HUDEP-2 (cell line): ENCODE measurements around the gene OAT.
"Not testable (repeated sequence)": the region's sequence is repeated elsewhere in the genome, so short reads cannot be mapped to it uniquely, and the experiment has no call there.

Experiments
- DNase-seq, 76 experiments: peaks; one replicate each; lab custom pipeline; 2025; ENCODE audit not compliant: unreplicated experiment in 76 of 76; lab: John Stamatoyannopoulos, UW

The OAT gene

GRCh38 chr10:124448696-124449169 is 30.0 kb upstream of the OAT start:
- no peak for DNase-seq

- no peak for DNase-seq
These were observed 29.2 kb upstream of the OAT start for GRCh38 chr10:124447751-124448466.

DNA sequence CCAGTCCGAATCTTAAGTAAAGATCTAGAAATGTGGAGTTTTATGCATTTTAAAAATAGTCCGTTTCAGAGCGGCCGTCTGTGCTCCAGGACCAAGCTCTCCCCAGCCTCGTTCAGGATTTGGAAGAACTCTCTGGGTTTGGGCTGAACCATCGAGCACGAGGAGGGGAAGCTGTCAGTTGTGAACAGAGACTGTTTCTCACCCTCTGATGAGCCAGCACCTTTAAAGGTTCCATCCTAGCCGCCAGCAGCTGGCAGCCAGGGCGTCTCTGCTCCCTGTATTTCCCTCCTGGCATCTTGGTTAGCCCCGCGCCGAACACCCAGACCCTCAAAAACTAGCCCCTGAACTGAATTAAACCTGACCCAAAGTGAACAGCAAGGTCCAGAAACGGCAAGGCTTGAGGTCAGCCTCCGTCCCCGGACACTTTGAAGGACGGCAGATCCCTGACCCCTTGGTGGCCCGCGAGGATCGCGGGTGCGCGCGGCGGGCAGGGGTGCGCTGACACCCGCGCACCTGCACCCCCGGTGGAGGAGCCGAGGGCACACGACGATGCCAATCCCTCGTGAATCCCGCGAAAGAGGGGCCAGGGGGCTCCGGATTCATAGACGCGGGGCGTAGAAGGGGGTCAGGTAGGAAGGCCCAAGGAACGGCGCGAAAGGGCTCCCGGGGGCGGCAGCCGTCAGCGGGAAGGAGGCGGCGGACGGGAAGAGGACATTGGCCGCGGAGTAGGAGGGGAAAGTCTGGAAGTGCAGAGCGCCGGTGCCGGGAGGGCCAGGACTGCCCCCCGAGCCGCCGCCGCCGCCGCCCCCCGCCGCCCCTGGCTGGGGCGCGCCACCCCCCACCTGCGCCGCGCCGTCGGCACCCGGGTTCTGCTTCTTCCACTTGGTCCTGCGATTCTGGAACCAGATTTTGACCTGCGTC is 28.4 kb upstream of the OAT start:
- no peak for DNase-seq

GRCh38 chr10:124441694-124442093 is 23.0 kb upstream of the OAT start:
- DNase-seq, result not testable (repeated sequence)

- no peak for DNase-seq
These were observed 17.5 kb upstream of the OAT start for GRCh38 chr10:124436191-124436638.

DNA sequence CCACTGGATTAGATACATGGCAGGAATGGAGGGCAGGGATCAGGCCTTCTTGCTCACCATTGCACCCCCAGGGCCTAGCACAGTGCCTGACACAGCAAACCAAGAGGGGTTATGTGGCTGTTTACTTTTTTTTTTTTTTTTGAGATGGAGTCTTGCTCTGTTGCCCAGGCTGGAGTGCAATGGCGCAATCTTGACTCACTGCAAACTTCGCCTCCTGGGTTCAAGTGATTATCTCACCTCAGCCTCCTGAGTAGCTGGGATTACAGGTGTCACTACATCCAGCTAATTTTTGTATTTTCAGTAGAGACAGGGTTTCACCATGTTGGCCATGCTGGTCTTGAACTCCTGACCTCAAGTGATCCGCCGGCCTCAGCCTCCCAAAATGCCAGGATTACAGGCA is 17.0 kb upstream of the OAT start:
- DNase-seq, result not testable (repeated sequence)

GRCh38 chr10:124433461-124433860 is 14.7 kb upstream of the OAT start:
- DNase-seq, result no peak

DNA sequence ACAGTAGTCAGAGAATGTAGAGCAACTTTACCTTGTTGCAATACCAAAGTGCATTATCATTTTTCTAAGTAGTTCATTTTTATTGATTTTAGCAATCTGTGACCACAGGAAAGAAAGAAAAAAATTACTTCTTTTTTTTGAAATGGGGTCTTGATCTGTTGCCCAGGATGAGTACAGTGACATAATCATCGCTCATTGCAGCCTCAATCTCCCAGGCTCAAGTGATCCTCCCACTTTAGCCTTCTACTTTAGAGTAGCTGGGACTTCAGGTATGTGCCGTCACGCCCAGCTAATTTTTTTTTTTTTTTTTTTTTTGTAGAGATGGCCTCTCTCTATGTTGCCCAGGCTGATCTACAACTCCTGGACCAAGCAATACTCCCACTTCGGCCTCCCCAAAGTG is 11.4 kb upstream of the OAT start:
- no peak for DNase-seq

DNA sequence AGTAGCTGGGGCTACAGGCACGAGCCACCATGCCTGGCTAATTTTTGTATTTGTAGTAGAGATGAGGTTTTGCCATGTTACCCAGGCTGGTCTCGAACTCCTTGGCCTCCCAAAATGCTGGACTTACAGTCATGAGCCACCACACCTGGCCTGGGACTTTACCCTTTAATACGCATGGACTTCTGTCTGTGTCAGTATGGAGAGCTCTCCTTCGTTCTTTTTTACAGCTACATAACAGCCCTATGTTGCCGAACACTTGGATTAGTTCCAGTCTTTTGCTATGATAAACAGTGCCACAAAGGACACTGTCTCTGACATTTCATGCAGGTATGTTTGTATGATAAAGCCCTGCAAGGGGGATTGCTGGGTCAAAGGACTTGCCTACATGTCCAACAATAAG is 10.9 kb upstream of the OAT start:
- no peak for DNase-seq

DNA sequence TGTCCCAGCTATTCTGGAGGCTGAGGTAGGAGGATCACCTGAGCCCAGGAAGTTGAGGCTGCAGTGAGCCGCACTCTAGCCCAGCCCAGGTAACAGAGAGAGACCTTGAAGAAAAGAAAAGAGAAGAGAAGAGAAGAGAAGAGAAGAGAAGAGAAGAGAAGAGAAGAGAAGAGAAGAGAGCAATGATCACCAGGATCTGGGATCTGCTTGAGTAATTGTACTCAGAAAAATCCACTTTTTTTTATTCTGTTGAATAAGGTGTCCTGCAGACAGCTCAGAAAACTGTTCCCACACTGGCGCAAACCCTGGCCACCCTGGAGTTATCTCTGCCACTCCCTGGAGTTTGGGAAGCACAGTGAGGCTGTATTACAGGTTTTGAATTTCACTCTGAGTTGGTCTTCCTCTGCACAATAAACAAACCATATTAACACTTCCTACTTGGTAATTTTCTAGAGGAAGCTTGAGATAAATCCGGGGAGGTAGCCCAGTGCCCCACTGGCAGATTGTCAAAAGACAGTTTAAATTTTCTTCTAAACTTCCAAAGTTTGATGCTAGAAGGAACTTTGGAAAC is 9.6 kb upstream of the OAT start:
- no peak for DNase-seq

- DNase-seq, result no peak
These were observed 6.7 kb upstream of the OAT start for GRCh38 chr10:124425227-124425962.

DNA sequence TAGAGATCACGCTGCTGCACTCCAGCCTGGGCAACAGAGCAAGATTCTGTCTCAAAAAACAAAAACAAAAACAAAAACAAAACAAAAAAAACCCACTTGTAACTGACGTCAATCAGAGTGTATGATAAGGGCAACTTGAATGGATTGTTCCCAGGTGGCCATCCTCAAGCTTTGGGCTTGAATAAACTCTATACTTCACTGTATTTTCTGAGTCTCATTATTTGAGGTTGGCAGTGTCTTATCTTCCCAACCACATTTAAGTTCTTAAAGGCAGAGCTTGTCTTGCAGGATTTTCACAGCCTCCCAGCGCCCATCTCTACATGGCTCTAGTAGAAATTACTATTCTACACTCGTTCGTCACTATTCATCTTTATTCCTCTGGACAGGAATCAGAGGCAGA is 5.1 kb upstream of the OAT start:
- DNase-seq, result peak in 62 of 76 experiments; percentile 5 to 81 (median 42)

- no peak for DNase-seq
These were observed 4.0 kb upstream of the OAT start for GRCh38 chr10:124422742-124423141.

GRCh38 chr10:124420254-124420653 is 1.5 kb upstream of the OAT start:
- peak in 74 of 76 experiments; percentile 32 to 90 (median 66) for DNase-seq

GRCh38 chr10:124419635-124420034 is 912 bp upstream of the OAT start:
- peak in 1 of 76 experiments; percentile 22 for DNase-seq

DNA sequence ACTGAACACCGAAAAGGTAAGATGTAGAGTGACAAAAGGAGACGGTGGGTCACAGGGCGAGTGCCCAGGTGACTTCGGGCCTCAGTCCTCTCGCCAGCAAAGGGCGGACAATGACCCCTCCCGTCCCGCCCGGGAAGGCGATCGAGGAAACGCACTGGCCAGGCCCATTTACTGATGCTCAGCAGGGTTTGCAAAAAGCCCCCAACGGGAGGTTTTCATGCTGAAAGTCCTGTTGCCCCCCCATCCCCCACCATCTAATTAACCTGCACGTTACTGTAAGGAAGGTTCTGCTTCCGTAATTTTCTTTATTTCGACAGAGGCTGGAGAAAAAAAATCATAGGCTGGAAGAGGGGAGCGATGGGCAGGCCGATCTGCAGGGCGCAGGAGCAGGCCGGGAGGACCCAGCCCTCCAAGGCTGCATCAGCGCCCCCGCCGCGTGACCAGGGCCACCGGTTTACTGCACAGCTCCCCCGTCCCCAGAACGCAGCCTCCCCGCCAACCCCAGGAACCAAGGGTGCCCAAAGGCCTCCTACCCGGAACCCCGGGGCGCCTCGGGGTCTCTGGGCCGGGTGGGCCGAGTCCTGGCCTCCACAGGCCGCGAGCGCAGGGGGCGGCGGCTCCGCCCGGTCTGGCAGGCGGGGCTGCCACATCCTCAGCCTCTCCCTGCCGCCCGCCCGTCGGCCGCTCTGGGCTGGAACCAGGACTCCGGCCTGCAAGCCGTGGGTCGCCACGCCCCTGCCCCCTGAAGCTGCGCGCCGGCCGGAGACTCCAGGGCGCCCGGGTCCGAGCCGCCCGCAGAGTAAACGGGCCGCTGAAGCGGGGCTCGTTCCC is 613 bp downstream of the OAT start:
- peak in 39 of 76 experiments; percentile 3 to 62 (median 36) for DNase-seq

GRCh38 chr10:124416733-124417132 is 2.0 kb downstream of the OAT start:
- peak in 1 of 76 experiments; percentile 37 for DNase-seq

DNA sequence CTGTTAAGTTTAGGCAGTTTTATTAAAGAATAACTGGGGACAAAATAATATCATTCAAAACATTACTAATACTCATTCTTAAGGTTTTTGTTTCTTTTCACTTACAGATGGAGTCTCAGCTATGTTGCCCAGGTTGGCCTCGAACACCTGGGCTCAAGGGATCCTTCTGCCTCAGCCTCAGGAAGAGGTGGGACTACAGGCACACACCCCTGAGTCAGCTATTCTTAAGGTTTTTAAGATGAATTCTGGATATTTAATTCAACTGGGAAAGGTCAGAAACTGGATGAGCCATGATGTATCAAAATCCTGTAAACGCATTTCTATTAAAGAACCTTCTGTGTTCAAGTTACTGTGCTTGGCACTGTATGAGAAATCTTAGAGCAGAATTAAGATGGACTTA is 3.5 kb downstream of the OAT start:
- no peak for DNase-seq

DNA sequence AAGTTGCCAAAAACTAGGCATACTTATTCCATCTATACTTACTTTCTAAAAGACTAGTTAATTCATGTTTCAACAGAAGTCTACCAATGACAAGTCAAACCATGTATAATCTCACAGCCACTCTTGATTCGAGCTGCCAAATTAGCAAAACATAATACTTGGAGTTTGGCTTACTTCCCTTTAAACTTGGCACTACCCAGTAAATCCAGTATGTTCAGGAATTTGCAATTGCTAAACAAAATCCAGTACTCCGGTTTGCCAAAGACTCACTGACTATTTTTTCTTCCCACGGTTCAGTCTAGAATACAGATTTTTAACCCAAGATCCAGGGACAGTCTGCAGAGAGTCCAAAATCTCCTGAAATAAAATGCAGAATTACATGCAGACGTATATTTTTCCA is 4.6 kb downstream of the OAT start:
- DNase-seq, result no peak

DNA sequence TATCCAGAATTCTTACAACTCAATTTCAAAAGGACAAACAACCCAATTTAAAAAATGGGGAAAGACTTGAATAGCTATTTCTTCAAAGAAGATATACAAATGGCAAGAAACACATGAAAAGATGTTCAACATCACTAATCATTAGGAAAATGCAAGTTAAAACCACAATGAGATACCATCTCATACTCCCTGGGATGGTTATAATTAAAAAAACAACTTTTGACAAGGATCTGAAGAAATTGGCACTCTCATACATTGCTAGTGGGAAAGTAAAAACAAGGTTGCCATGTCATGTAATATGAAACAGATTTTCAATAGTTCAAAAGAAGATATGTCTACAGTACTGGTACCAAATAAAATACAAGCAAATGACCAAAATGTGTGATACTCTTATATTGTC is 9.0 kb downstream of the OAT start:
- no peak for DNase-seq
